Measurements from ENCODE around the gene RALGAPA2.

DNA sequence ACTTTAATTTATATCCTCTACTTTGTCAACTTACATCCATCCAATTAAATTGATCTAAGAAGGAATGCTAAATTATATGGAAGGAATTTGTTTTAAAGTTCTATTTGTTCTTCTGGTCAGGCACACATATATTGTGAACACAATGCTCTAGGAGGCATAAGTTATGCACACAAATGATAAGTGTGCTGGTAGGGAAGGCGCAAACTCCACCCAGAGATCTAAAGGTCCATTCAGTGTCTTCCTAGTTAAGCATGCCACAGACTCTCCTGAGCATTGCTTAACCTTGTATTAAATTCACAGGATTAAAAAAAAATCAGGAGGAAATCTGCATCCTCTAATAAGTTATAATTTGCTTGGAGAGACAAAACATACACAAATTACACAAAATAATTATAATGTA is 127.3 kb downstream of the RALGAPA2 start:
- TF ChIP-seq CTCF (conservative IDR thresholded peaks at IDR 0.05; ENCODE audit: low read depth, low read length) (no peak), EZH2phosphoT487 (IDR thresholded peaks at IDR 0.05; ENCODE audit: borderline replicate concordance, low read length) (no peak)
